Peyer's patch (tissue), 4 donors: ENCODE data around the gene PARS2.

Source experiments
- POLR2A ChIP-seq, 2 donors: fragments of 450-650 bp; IDR thresholded peaks; one replicate each; pipeline ENCODE4 v1.5.1; 2017; ENCODE audit warnings: antibody characterized with exemption in 2 of 2, mild to moderate bottlenecking in 2 of 2, moderate library complexity in 2 of 2
- TF ChIP-seq, protein P1 (sequence below), 6 experiments: fragments of 450-650 bp in 4 of 6; fragments of 200-600 bp in 2 of 6; sonication (generic) in 1 of 6; IDR thresholded peaks; one replicate each; pipeline ENCODE4 v1.5.1; 2017 to 2019; ENCODE audit warnings: antibody characterized with exemption in 6 of 6, mild to moderate bottlenecking in 3 of 6, moderate library complexity in 1 of 6

DNA sequence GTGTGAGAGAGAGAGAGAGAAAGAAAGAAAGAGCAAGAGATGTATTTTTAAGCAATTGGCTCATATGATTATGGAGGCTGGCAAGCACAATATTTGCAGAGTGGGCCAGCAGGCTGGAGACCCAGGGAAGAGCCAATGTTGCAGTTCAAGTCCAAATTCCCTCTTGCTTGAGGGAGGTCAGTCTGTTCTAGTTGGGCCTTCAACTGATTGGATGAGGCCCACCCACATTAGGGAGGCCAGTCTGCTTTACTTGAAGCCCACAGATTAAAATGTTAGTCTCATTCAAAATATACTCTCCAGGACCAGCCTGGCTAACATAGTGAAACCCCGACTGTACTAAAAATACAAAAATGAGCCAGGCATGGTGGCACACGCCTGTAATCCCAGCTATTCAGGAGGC lies 8.6 kb upstream of the PARS2 start:
- TF ChIP-seq, protein P1, sequence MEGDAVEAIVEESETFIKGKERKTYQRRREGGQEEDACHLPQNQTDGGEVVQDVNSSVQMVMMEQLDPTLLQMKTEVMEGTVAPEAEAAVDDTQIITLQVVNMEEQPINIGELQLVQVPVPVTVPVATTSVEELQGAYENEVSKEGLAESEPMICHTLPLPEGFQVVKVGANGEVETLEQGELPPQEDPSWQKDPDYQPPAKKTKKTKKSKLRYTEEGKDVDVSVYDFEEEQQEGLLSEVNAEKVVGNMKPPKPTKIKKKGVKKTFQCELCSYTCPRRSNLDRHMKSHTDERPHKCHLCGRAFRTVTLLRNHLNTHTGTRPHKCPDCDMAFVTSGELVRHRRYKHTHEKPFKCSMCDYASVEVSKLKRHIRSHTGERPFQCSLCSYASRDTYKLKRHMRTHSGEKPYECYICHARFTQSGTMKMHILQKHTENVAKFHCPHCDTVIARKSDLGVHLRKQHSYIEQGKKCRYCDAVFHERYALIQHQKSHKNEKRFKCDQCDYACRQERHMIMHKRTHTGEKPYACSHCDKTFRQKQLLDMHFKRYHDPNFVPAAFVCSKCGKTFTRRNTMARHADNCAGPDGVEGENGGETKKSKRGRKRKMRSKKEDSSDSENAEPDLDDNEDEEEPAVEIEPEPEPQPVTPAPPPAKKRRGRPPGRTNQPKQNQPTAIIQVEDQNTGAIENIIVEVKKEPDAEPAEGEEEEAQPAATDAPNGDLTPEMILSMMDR (IDR thresholded peaks at IDR 0.05), result no peak
- no peak for TF ChIP-seq POLR2A (IDR thresholded peaks at IDR 0.05)
